K562 (cell line): Measurements from ENCODE around the gene RHOF. TPM values are rescaled to one million over a fixed set of nuclear protein-coding genes. Genes with fewer than 3 reads are reported as not detected.

Source experiments
- ATF3 ChIP-seq, 2 experiments: fragments of 450-650 bp in 1 of 2; sonication (generic) in 1 of 2; formaldehyde crosslinking in 1 of 2; IDR thresholded peaks in 1 of 2; conservative IDR thresholded peaks in 1 of 2; 2 replicates each; pipeline versions ENCODE4 v1.6.1 to v1.8.1; 2016 to 2023; ENCODE audit warnings: mild to moderate bottlenecking in 2 of 2, moderate library complexity in 2 of 2, inconsistent platforms in 1 of 2, missing genetic modification reagents in 1 of 2
- BMI1 ChIP-seq: fragments of 150-350 bp; IDR thresholded peaks from 2 replicates; pipeline ENCODE4 v1.6.1; 2014; ENCODE audit warnings: low read length
- CEBPZ ChIP-seq: fragments of 150-350 bp; IDR thresholded peaks from 2 replicates; pipeline ENCODE4 v1.6.1; 2014; ENCODE audit warnings: low read depth, mild to moderate bottlenecking, low read length, borderline replicate concordance
- ETV1 ChIP-seq: fragments of 450-650 bp; conservative IDR thresholded peaks from 2 replicates; pipeline ENCODE4 v1.6.1; 2016; ENCODE audit warnings: missing genetic modification characterization, control low read depth, low read depth, missing compliant biosample characterization
- GTF2A2 ChIP-seq: IDR thresholded peaks from 2 replicates; pipeline ENCODE4 v1.6.1; 2016; ENCODE audit warnings: mild to moderate bottlenecking, missing genetic modification characterization, missing compliant biosample characterization
- MAFG ChIP-seq: fragments of 450-650 bp; conservative IDR thresholded peaks from 2 replicates; pipeline ENCODE4 v1.6.1; 2016; ENCODE audit warnings: missing genetic modification characterization, missing compliant biosample characterization
- NELFE ChIP-seq: IDR thresholded peaks from 2 replicates; pipeline ENCODE4 v1.6.1; 2011; ENCODE audit warnings: mild to moderate bottlenecking; ENCODE audit not compliant: insufficient read depth, insufficient read length
- SIRT6 ChIP-seq: IDR thresholded peaks from one replicate; pipeline ENCODE4 v1.6.1; 2012; ENCODE audit warnings: low read depth, mild to moderate bottlenecking, control low read depth, inconsistent platforms, low read length, moderate library complexity
- SLC30A9 ChIP-seq: fragments of 250-450 bp; sonication (Bioruptor Pico); IDR thresholded peaks from 2 replicates; pipeline ENCODE4 v1.8.0; 2022; ENCODE audit warnings: mild to moderate bottlenecking, moderate library complexity
- ZNF133 ChIP-seq: fragments of 250-450 bp; sonication (Bioruptor Pico); IDR thresholded peaks from 2 replicates; pipeline ENCODE4 v1.4.0; 2020; ENCODE audit warnings: mild to moderate bottlenecking
- ZNF24 ChIP-seq: fragments of 450-650 bp; IDR thresholded peaks from 2 replicates; pipeline ENCODE4 v1.6.1; 2016
- ZNF398 ChIP-seq: fragments of 250-450 bp; sonication (Bioruptor Pico); IDR thresholded peaks from 2 replicates; pipeline ENCODE4 v1.8.0; 2021; ENCODE audit warnings: moderate library complexity, mild to moderate bottlenecking, inconsistent platforms
- ZNF592 ChIP-seq: fragments of 450-650 bp; IDR thresholded peaks from 2 replicates; pipeline ENCODE4 v1.6.1; 2017; ENCODE audit warnings: antibody characterized with exemption, mild to moderate bottlenecking
- polyA plus RNA-seq, 8 experiments: library from polyadenylated mRNA; depleted of rRNA in 4 of 8; stranded (reverse) in 5 of 8; unstranded in 3 of 8; fragments of >200 nt; fragmentation: Nextera tagmentation in 2 of 8; fragmentation: Illumina TruSeq in 1 of 8; extraction: Ambion mirVana in 2 of 8; extraction: Trizol in 1 of 8; gene quantifications; 2 replicates each; pipeline versions ENCODE4 v1.2.1 to v1.2.3, GENCODE V29; 2011 to 2014; ENCODE audit warnings: inconsistent platforms in 1 of 8, missing spikeins in 1 of 8
- total RNA-seq, 7 experiments: library from RNA; depleted of rRNA in 6 of 7; stranded (reverse); fragments of >200 nt in 6 of 7; fragmentation: Illumina TruSeq in 2 of 7; extraction: Trizol in 2 of 7; gene quantifications; 2 replicates each; pipeline versions ENCODE4 v1.2.1 to v1.2.3, GENCODE V29; 2011 to 2021; ENCODE audit warnings: low replicate concordance in 1 of 7
- TF ChIP-seq, protein P1 (sequence below): fragments of 250-450 bp; sonication (Bioruptor Pico); IDR thresholded peaks from 2 replicates; pipeline ENCODE4 v1.8.0; 2021; ENCODE audit warnings: mild to moderate bottlenecking, moderate library complexity

Gene RHOF
- total and polyA plus RNA-seq, 9 of the 15 experiments (the other 6 are each of a cell fraction or from before 2014, with no cell fraction given): 0.13 to 10.1 (median 4.0) TPM

- TF ChIP-seq ATF3 (IDR thresholded peaks at IDR 0.05) (no peak), ATF3 (CRISPR knock-in tag; conservative IDR thresholded peaks at IDR 0.05) (no peak), SLC30A9 (CRISPR knock-in tag) (no peak), GTF2A2 (no peak), ZNF24 (no peak), NELFE (no peak), BMI1 (no peak), CEBPZ (no peak), ZNF398 (CRISPR knock-in tag) (no peak), ZNF592 (no peak), ETV1 (tag) (0 out of 2 replicates have a peak, but pooled peaks have one; percentile 6), SIRT6 (no peak), MAFG (tag) (no peak), ZNF133 (CRISPR knock-in tag) (no peak)
- TF ChIP-seq, protein P1, sequence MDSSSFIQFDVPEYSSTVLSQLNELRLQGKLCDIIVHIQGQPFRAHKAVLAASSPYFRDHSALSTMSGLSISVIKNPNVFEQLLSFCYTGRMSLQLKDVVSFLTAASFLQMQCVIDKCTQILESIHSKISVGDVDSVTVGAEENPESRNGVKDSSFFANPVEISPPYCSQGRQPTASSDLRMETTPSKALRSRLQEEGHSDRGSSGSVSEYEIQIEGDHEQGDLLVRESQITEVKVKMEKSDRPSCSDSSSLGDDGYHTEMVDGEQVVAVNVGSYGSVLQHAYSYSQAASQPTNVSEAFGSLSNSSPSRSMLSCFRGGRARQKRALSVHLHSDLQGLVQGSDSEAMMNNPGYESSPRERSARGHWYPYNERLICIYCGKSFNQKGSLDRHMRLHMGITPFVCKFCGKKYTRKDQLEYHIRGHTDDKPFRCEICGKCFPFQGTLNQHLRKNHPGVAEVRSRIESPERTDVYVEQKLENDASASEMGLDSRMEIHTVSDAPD (CRISPR knock-in tag): no peak
Measured at GRCh38 chr12:121801595-121802484, 8.4 kb upstream of the RHOF start (continued).
